Measurements from ENCODE around the gene SPIRE2.

SPIRE2 gene

GRCh38 chr16:89845417-89845816, 17.1 kb downstream of the SPIRE2 start:
- Histone ChIP-seq H3K4me1 (ENCODE audit: insufficient read depth, low read length) (no peaks in the 10 kb centered on the region), H3K36me3 (ENCODE audit: insufficient read depth, low read depth, low read length) (no peaks in the 10 kb centered on the region), H3K9me3 (ENCODE audit: insufficient read depth, low read depth, low read length) (no peaks in the 10 kb centered on the region), H3K9ac (ENCODE audit: low read depth, low read length) (no peak overlapping the region), H3K27ac (ENCODE audit: low read length) (no peak overlapping the region), H3K27me3 (ENCODE audit: insufficient read depth, low read length) (no peaks in the 10 kb centered on the region), H3K4me3 (ENCODE audit: low read length) (no peak overlapping the region)

GRCh38 chr16:89847051-89847939, 19.0 kb downstream of the SPIRE2 start:
- H3K4me1 ChIP-seq (ENCODE audit: insufficient read depth, low read length) = no peaks in the 10 kb centered on the region
- no peaks in the 10 kb centered on the region for H3K36me3 ChIP-seq (ENCODE audit: insufficient read depth, low read depth, low read length)
- no peaks in the 10 kb centered on the region for H3K27me3 ChIP-seq (ENCODE audit: insufficient read depth, low read length)
- H3K4me3 ChIP-seq (ENCODE audit: low read length) = no peak overlapping the region
- H3K9me3 ChIP-seq (ENCODE audit: insufficient read depth, low read depth, low read length) = no peaks in the 10 kb centered on the region
- no peak overlapping the region for H3K27ac ChIP-seq (ENCODE audit: low read length)
- H3K9ac ChIP-seq (ENCODE audit: low read depth, low read length) = no peak overlapping the region; the same call in 1 of the 2 replicates

- Histone ChIP-seq H3K36me3 (ENCODE audit: insufficient read depth, low read depth, low read length) (no peaks in the 10 kb centered on the region), H3K27ac (ENCODE audit: low read length) (no peak overlapping the region), H3K9ac (ENCODE audit: low read depth, low read length) (no peak overlapping the region), H3K4me1 (ENCODE audit: insufficient read depth, low read length) (no peaks in the 10 kb centered on the region), H3K27me3 (ENCODE audit: insufficient read depth, low read length) (no peaks in the 10 kb centered on the region), H3K9me3 (ENCODE audit: insufficient read depth, low read depth, low read length) (no peaks in the 10 kb centered on the region), H3K4me3 (ENCODE audit: low read length) (no peak overlapping the region)
Observed at GRCh38 chr16:89847940-89848297, 19.6 kb downstream of the SPIRE2 start.

- Histone ChIP-seq H3K27ac (ENCODE audit: low read length) (no peak overlapping the region), H3K9me3 (ENCODE audit: insufficient read depth, low read depth, low read length) (no peaks in the 10 kb centered on the region), H3K4me3 (ENCODE audit: low read length) (no peak overlapping the region), H3K36me3 (ENCODE audit: insufficient read depth, low read depth, low read length) (no peaks in the 10 kb centered on the region), H3K4me1 (ENCODE audit: insufficient read depth, low read length) (no peaks in the 10 kb centered on the region), H3K27me3 (ENCODE audit: insufficient read depth, low read length) (no peaks in the 10 kb centered on the region), H3K9ac (ENCODE audit: low read depth, low read length) (no peak overlapping the region)
Observed at GRCh38 chr16:89848974-89849373, 20.7 kb downstream of the SPIRE2 start.

GRCh38 chr16:89853306-89853993, 25.2 kb downstream of the SPIRE2 start:
- H3K4me3 ChIP-seq (ENCODE audit: low read length) = no peak overlapping the region
- no peaks in the 10 kb centered on the region for H3K27me3 ChIP-seq (ENCODE audit: insufficient read depth, low read length)
- H3K9ac ChIP-seq (ENCODE audit: low read depth, low read length) = no peak overlapping the region
- no peak overlapping the region for H3K27ac ChIP-seq (ENCODE audit: low read length)
- H3K9me3 ChIP-seq (ENCODE audit: insufficient read depth, low read depth, low read length) = no peaks in the 10 kb centered on the region
- H3K36me3 ChIP-seq (ENCODE audit: insufficient read depth, low read depth, low read length) = no peaks in the 10 kb centered on the region
- no peaks in the 10 kb centered on the region for H3K4me1 ChIP-seq (ENCODE audit: insufficient read depth, low read length)

GRCh38 chr16:89855301-89855945, 27.1 kb downstream of the SPIRE2 start:
- no peak overlapping the region for H3K27ac ChIP-seq (ENCODE audit: low read length)
- H3K36me3 ChIP-seq (ENCODE audit: insufficient read depth, low read depth, low read length) = no peaks in the 10 kb centered on the region
- no peak overlapping the region for H3K9ac ChIP-seq (ENCODE audit: low read depth, low read length)
- no peaks in the 10 kb centered on the region for H3K4me1 ChIP-seq (ENCODE audit: insufficient read depth, low read length)
- no peaks in the 10 kb centered on the region for H3K9me3 ChIP-seq (ENCODE audit: insufficient read depth, low read depth, low read length)
- H3K4me3 ChIP-seq (ENCODE audit: low read length) = no peak overlapping the region
- H3K27me3 ChIP-seq (ENCODE audit: insufficient read depth, low read length) = no peaks in the 10 kb centered on the region

- Histone ChIP-seq H3K9ac (ENCODE audit: low read depth, low read length) (no peak overlapping the region), H3K36me3 (ENCODE audit: insufficient read depth, low read depth, low read length) (no peaks in the 10 kb centered on the region), H3K27me3 (ENCODE audit: insufficient read depth, low read length) (no peaks in the 10 kb centered on the region), H3K9me3 (ENCODE audit: insufficient read depth, low read depth, low read length) (no peaks in the 10 kb centered on the region), H3K4me1 (ENCODE audit: insufficient read depth, low read length) (no peaks in the 10 kb centered on the region), H3K27ac (ENCODE audit: low read length) (no peak overlapping the region), H3K4me3 (ENCODE audit: low read length) (no peak overlapping the region)
Observed at GRCh38 chr16:89855986-89856385, 27.7 kb downstream of the SPIRE2 start.

GRCh38 chr16:89858973-89859614, 30.8 kb downstream of the SPIRE2 start:
- Histone ChIP-seq H3K27me3 (ENCODE audit: insufficient read depth, low read length) (no peaks in the 10 kb centered on the region), H3K27ac (ENCODE audit: low read length) (no peak overlapping the region), H3K4me3 (ENCODE audit: low read length) (no peak overlapping the region), H3K36me3 (ENCODE audit: insufficient read depth, low read depth, low read length) (peaks cover 2% of the 10 kb centered on the region; the same call in 1 of the 2 replicates), H3K9ac (ENCODE audit: low read depth, low read length) (no peak overlapping the region), H3K4me1 (ENCODE audit: insufficient read depth, low read length) (no peaks in the 10 kb centered on the region), H3K9me3 (ENCODE audit: insufficient read depth, low read depth, low read length) (no peaks in the 10 kb centered on the region)

GRCh38 chr16:89859615-89860007, 31.3 kb downstream of the SPIRE2 start:
- no peak overlapping the region for H3K4me3 ChIP-seq (ENCODE audit: low read length)
- no peak overlapping the region for H3K27ac ChIP-seq (ENCODE audit: low read length)
- H3K9ac ChIP-seq (ENCODE audit: low read depth, low read length) = no peak overlapping the region
- no peaks in the 10 kb centered on the region for H3K4me1 ChIP-seq (ENCODE audit: insufficient read depth, low read length)
- H3K27me3 ChIP-seq (ENCODE audit: insufficient read depth, low read length) = no peaks in the 10 kb centered on the region
- H3K9me3 ChIP-seq (ENCODE audit: insufficient read depth, low read depth, low read length) = no peaks in the 10 kb centered on the region
- peaks cover 7% of the 10 kb centered on the region; the same call in 1 of the 2 replicates for H3K36me3 ChIP-seq (ENCODE audit: insufficient read depth, low read depth, low read length)

- H3K4me1 ChIP-seq (ENCODE audit: insufficient read depth, low read length) = no peaks in the 10 kb centered on the region
- no peak overlapping the region for H3K27ac ChIP-seq (ENCODE audit: low read length)
- H3K9ac ChIP-seq (ENCODE audit: low read depth, low read length) = no peak overlapping the region
- no peaks in the 10 kb centered on the region for H3K9me3 ChIP-seq (ENCODE audit: insufficient read depth, low read depth, low read length)
- peaks cover 7% of the 10 kb centered on the region; the same call in 1 of the 2 replicates for H3K36me3 ChIP-seq (ENCODE audit: insufficient read depth, low read depth, low read length)
- no peak overlapping the region for H3K4me3 ChIP-seq (ENCODE audit: low read length)
- no peaks in the 10 kb centered on the region for H3K27me3 ChIP-seq (ENCODE audit: insufficient read depth, low read length)
Observed at GRCh38 chr16:89860747-89861304, 32.6 kb downstream of the SPIRE2 start.

- H3K27me3 ChIP-seq (ENCODE audit: insufficient read depth, low read length) = no peaks in the 10 kb centered on the region
- H3K4me3 ChIP-seq (ENCODE audit: low read length) = no peak overlapping the region
- H3K36me3 ChIP-seq (ENCODE audit: insufficient read depth, low read depth, low read length) = peaks cover 7% of the 10 kb centered on the region; the same call in 1 of the 2 replicates
- H3K9me3 ChIP-seq (ENCODE audit: insufficient read depth, low read depth, low read length) = no peaks in the 10 kb centered on the region
- no peaks in the 10 kb centered on the region for H3K4me1 ChIP-seq (ENCODE audit: insufficient read depth, low read length)
- H3K9ac ChIP-seq (ENCODE audit: low read depth, low read length) = no peak overlapping the region
- no peak overlapping the region for H3K27ac ChIP-seq (ENCODE audit: low read length)
Observed at GRCh38 chr16:89861648-89862047, 33.4 kb downstream of the SPIRE2 start.
